Measurements from ENCODE around the gene MBIP.

The MBIP gene

GRCh38 chr14:36313898-36314297 is 6.5 kb downstream of the MBIP start:
- no peak for DNase-seq (ENCODE audit: extremely low read depth, low read depth)
- no peak overlapping the region for H3K4me3 ChIP-seq (replicated peaks; ENCODE audit: low read depth, low read length)
- TF ChIP-seq, protein P1, sequence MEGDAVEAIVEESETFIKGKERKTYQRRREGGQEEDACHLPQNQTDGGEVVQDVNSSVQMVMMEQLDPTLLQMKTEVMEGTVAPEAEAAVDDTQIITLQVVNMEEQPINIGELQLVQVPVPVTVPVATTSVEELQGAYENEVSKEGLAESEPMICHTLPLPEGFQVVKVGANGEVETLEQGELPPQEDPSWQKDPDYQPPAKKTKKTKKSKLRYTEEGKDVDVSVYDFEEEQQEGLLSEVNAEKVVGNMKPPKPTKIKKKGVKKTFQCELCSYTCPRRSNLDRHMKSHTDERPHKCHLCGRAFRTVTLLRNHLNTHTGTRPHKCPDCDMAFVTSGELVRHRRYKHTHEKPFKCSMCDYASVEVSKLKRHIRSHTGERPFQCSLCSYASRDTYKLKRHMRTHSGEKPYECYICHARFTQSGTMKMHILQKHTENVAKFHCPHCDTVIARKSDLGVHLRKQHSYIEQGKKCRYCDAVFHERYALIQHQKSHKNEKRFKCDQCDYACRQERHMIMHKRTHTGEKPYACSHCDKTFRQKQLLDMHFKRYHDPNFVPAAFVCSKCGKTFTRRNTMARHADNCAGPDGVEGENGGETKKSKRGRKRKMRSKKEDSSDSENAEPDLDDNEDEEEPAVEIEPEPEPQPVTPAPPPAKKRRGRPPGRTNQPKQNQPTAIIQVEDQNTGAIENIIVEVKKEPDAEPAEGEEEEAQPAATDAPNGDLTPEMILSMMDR (IDR thresholded peaks at IDR 0.05; ENCODE audit: low read depth, low read length, missing control alignments): no peak

DNA sequence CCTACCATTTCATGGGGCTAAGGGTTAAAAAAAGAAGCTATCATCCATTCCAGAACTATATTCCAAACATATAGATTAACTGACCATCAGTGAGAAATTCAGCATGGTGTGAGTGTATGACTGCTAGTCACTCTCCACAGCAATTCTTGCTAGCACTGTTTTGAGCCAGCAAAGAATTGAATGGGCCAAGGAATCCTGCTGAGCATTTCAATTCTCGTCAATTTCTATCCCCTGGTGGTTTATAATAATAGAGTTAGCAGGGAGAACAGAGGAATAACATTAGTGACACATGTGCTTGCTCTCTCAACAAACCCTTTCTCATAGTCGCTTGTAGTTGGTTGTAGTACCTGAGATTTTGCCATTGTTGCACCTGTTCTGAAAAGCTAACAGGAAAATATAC is 7.2 kb downstream of the MBIP start:
- no peak overlapping the region for H3K4me3 ChIP-seq (replicated peaks; ENCODE audit: low read depth, low read length)
- TF ChIP-seq, protein P1 (IDR thresholded peaks at IDR 0.05; ENCODE audit: low read depth, low read length, missing control alignments): no peak
- no peak for DNase-seq (ENCODE audit: extremely low read depth, low read depth)

GRCh38 chr14:36306836-36307235 is 13.6 kb downstream of the MBIP start:
- DNase-seq (ENCODE audit: extremely low read depth, low read depth): no peak
- H3K4me3 ChIP-seq (replicated peaks; ENCODE audit: low read depth, low read length): no peak overlapping the region
- TF ChIP-seq, protein P1 (IDR thresholded peaks at IDR 0.05; ENCODE audit: low read depth, low read length, missing control alignments): no peak

DNA sequence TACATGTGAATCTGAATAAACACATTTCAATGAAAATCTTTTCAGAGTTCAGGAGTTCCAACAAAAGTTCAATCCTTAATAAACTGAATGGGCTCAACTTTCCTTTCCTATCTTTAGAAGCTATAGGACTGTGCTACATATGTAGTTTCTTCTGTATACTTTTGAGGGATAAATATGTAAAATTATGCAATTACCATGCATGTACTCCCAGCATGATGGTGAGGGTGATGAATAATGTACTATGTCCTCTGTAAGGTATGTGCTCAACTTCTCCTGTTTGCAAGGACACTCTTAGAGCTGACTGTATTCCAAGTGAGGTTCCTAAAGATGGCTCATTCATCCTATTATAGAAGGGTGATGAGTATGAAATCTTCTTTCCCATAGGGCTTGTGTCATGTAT is 15.5 kb downstream of the MBIP start:
- TF ChIP-seq, protein P1 (IDR thresholded peaks at IDR 0.05; ENCODE audit: low read depth, low read length, missing control alignments): no peak
- no peak overlapping the region for H3K4me3 ChIP-seq (replicated peaks; ENCODE audit: low read depth, low read length)
- DNase-seq (ENCODE audit: extremely low read depth, low read depth): no peak

GRCh38 chr14:36303960-36304359 is 16.5 kb downstream of the MBIP start:
- DNase-seq (ENCODE audit: extremely low read depth, low read depth): no peak
- TF ChIP-seq, protein P1 (IDR thresholded peaks at IDR 0.05; ENCODE audit: low read depth, low read length, missing control alignments): no peak
- H3K4me3 ChIP-seq (replicated peaks; ENCODE audit: low read depth, low read length): no peak overlapping the region

DNA sequence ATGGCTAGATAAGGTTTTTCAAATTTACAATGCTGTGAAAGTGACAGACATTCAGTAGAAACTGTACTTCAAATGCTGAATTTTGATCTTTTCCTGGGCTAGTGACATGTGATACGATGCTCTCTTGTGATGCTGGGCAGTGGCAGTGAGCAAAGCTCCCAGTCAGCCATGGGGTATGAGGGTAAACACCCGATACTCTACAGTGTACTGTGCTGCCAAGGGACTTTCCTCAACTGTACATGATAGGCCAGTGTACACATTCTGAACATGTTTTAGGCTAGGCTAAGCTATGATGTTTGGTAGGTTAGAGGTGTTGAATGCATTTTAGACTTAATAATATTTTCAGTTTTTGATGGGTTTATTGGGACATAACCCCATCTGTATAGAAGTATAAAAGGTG is 17.6 kb downstream of the MBIP start:
- H3K4me3 ChIP-seq (replicated peaks; ENCODE audit: low read depth, low read length): no peak overlapping the region
- TF ChIP-seq, protein P1 (IDR thresholded peaks at IDR 0.05; ENCODE audit: low read depth, low read length, missing control alignments): no peak
- no peak for DNase-seq (ENCODE audit: extremely low read depth, low read depth)

GRCh38 chr14:36301159-36301558 is 19.3 kb downstream of the MBIP start:
- no peak overlapping the region for H3K4me3 ChIP-seq (replicated peaks; ENCODE audit: low read depth, low read length)
- TF ChIP-seq, protein P1 (IDR thresholded peaks at IDR 0.05; ENCODE audit: low read depth, low read length, missing control alignments): no peak
- no peak for DNase-seq (ENCODE audit: extremely low read depth, low read depth)
